Fibroblast of lung (primary cell): ENCODE data around the gene PAQR5. TPM values are rescaled to one million over a fixed set of nuclear protein-coding genes. Genes with fewer than 3 reads are reported as not detected.

Source experiments
- DNase-seq, 2 donors: peaks; one replicate each; pipeline versions ENCODE4 v3.0.0 to v3.0.0-alpha.2; 2010; ENCODE audit warnings: low read depth in 2 of 2
- H2AFZ ChIP-seq: 2 replicates; pipeline ENCODE4 v1.5.1; 2012; ENCODE audit warnings: low read length, control low read depth, inconsistent platforms
- H3K27ac ChIP-seq: 2 replicates; pipeline ENCODE4 v1.5.1; 2011; ENCODE audit warnings: low read length, control low read depth; ENCODE audit not compliant: insufficient read depth
- H3K27me3 ChIP-seq: 2 replicates; pipeline ENCODE4 v1.5.1; 2011; ENCODE audit warnings: mild to moderate bottlenecking, low read length; ENCODE audit not compliant: control insufficient read depth, insufficient read depth
- H3K36me3 ChIP-seq: 2 replicates; pipeline ENCODE4 v1.5.1; 2011; ENCODE audit warnings: low read length; ENCODE audit not compliant: control insufficient read depth, insufficient read depth
- H3K4me1 ChIP-seq: 2 replicates; pipeline ENCODE4 v1.5.1; 2011; ENCODE audit warnings: low read length; ENCODE audit not compliant: control insufficient read depth, insufficient read depth; ENCODE audit errors: extremely low read depth
- H3K4me2 ChIP-seq: 2 replicates; pipeline ENCODE4 v1.5.1; 2011; ENCODE audit warnings: low read length, control low read depth; ENCODE audit not compliant: insufficient read depth; ENCODE audit errors: extremely low read depth
- H3K4me3 ChIP-seq, 4 experiments: fragments of 200-600 bp in 1 of 4; sonication (generic) in 1 of 4; replicated peaks in 1 of 4; 2 replicates each; pipeline ENCODE4 v1.5.1; 2011 to 2016; ENCODE audit warnings: low read length in 4 of 4, low read depth in 3 of 4, mild to moderate bottlenecking in 3 of 4, control low read depth in 2 of 4, inconsistent platforms in 1 of 4, mixed read lengths in 1 of 4; ENCODE audit not compliant: insufficient read depth in 1 of 4; ENCODE audit errors: control extremely low read depth in 1 of 4
- H3K79me2 ChIP-seq: 2 replicates; pipeline ENCODE4 v1.5.1; 2012; ENCODE audit warnings: mild to moderate bottlenecking, low read length, inconsistent platforms; ENCODE audit not compliant: control insufficient read depth, insufficient read depth
- H3K9ac ChIP-seq: 2 replicates; pipeline ENCODE4 v1.5.1; 2011; ENCODE audit warnings: mild to moderate bottlenecking, low read length, control low read depth; ENCODE audit not compliant: insufficient read depth
- H3K9me3 ChIP-seq: 2 replicates; pipeline ENCODE4 v1.5.1; 2012; ENCODE audit warnings: low read depth, low read length; ENCODE audit not compliant: control insufficient read depth, insufficient read depth
- H4K20me1 ChIP-seq: 2 replicates; pipeline ENCODE4 v1.5.1; 2011; ENCODE audit warnings: low read length; ENCODE audit not compliant: control insufficient read depth, insufficient read depth; ENCODE audit errors: extremely low read depth
- CTCF ChIP-seq, 2 donors: IDR thresholded peaks in 1 of 2; conservative IDR thresholded peaks in 1 of 2; 1 replicate in 1 of 2; 2 replicates in 1 of 2; pipeline ENCODE4 v1.5.1; 2011 to 2012; ENCODE audit warnings: low read length in 2 of 2, control low read depth in 1 of 2, inconsistent platforms in 1 of 2, low read depth in 1 of 2, mild to moderate bottlenecking in 1 of 2
- EZH2 ChIP-seq: IDR thresholded peaks from 2 replicates; pipeline ENCODE4 v1.5.1; 2012; ENCODE audit warnings: low read length, control low read depth, mild to moderate bottlenecking; ENCODE audit errors: missing control alignments
- polyA plus RNA-seq, 2 donors: library from polyadenylated mRNA; depleted of rRNA in 1 of 2; stranded (reverse) in 1 of 2; unstranded in 1 of 2; fragments of >200 nt; gene quantifications; 2 replicates each; pipeline ENCODE4 v1.2.1, GENCODE V29; 2011 to 2012; ENCODE audit warnings: missing spikeins in 1 of 2
- total RNA-seq: library from RNA; depleted of rRNA; stranded (reverse); fragments of >200 nt; gene quantifications from 2 replicates; pipeline ENCODE4 v1.2.1, GENCODE V29; 2014

The PAQR5 gene
- total and polyA plus RNA-seq, 2 donors (not counting 1 experiment from before 2014, with no cell fraction given): 6.0 to 16.2 TPM

DNA sequence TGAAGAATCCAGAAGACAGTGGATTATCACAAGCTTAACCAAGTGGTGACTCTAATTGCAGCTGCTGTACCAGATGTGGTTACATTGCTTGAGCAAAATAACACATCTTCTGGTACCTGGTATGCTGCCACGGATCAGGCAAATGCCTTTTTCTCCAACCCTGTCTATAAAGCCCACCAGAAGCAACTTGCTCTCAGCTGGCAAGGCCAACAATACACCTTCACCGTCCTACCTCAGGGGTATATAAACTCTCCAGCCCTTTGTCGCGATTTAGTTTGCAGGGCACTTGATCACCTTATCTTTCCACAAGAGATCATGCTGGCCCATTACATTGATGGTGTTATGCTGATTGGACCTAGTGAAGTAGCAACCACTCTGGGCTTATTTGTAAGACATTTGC, 52.6 kb downstream of the PAQR5 start:
- H4K20me1 ChIP-seq: no peaks in the 10 kb centered on the region
- H3K9me3 ChIP-seq: no peaks in the 10 kb centered on the region
- H3K4me1 ChIP-seq: no peaks in the 10 kb centered on the region
- TF ChIP-seq CTCF (conservative IDR thresholded peaks at IDR 0.05 in 1 of 2, IDR thresholded peaks at IDR 0.05 in 1 of 2; ENCODE audit: low read depth in 1 of 2, low read length in 2 of 2): no peak
- no peaks in the 10 kb centered on the region for H3K36me3 ChIP-seq
- H2AFZ ChIP-seq: no peak overlapping the region
- no peak overlapping the region for H3K4me3 ChIP-seq
- no peak overlapping the region for H3K9ac ChIP-seq
- no peak overlapping the region for H3K4me2 ChIP-seq
- no peak overlapping the region for H3K27ac ChIP-seq
- DNase-seq: no peak
- H3K27me3 ChIP-seq: no peaks in the 10 kb centered on the region
- H3K79me2 ChIP-seq: no peaks in the 10 kb centered on the region

DNA sequence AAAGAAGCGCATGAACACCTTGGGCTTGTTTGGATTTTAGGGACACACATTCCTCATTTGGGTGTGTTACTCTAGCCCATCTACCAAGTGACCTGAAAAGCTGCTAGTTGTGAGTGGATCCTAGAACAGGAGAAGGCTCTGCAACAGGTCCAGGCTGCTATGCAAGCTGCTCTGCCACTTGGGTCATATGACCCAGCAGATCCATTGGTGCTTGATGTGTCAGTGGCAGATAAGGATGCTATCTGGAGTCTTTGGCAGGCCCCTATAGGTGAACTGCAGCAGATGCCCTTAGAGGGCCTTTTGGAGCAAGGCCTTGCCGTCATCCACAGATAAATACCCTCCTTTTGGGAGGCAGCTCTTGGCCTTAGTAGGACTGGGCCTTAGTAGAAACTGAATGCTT, 53.2 kb downstream of the PAQR5 start:
- no peaks in the 10 kb centered on the region for H3K27me3 ChIP-seq
- no peak overlapping the region for H2AFZ ChIP-seq
- no peak for TF ChIP-seq CTCF (conservative IDR thresholded peaks at IDR 0.05 in 1 of 2, IDR thresholded peaks at IDR 0.05 in 1 of 2; ENCODE audit: low read depth in 1 of 2, low read length in 2 of 2)
- H4K20me1 ChIP-seq: no peaks in the 10 kb centered on the region
- no peaks in the 10 kb centered on the region for H3K4me1 ChIP-seq
- no peak overlapping the region for H3K27ac ChIP-seq
- no peak overlapping the region for H3K9ac ChIP-seq
- H3K9me3 ChIP-seq: no peaks in the 10 kb centered on the region
- no peaks in the 10 kb centered on the region for H3K36me3 ChIP-seq
- H3K79me2 ChIP-seq: no peaks in the 10 kb centered on the region
- no peak overlapping the region for H3K4me2 ChIP-seq
- no peak overlapping the region for H3K4me3 ChIP-seq
- no peak for DNase-seq

GRCh38 chr15:69357773-69358771, 59.4 kb downstream of the PAQR5 start:
- DNase-seq: peak; percentile 61 to 67
- no peaks in the 10 kb centered on the region for H3K9me3 ChIP-seq
- no peaks in the 10 kb centered on the region for H3K79me2 ChIP-seq
- TF ChIP-seq CTCF (conservative IDR thresholded peaks at IDR 0.05 in 1 of 2, IDR thresholded peaks at IDR 0.05 in 1 of 2; ENCODE audit: low read depth in 1 of 2, low read length in 2 of 2) (no peak), EZH2 (no peak)
- H3K9ac ChIP-seq: no peak overlapping the region
- no peaks in the 10 kb centered on the region for H3K27me3 ChIP-seq
- H2AFZ ChIP-seq: no peak overlapping the region
- H3K4me2 ChIP-seq: no peak overlapping the region
- no peak overlapping the region for H3K4me3 ChIP-seq
- no peaks in the 10 kb centered on the region for H4K20me1 ChIP-seq
- H3K36me3 ChIP-seq: no peaks in the 10 kb centered on the region
- H3K27ac ChIP-seq: no peak overlapping the region
- H3K4me1 ChIP-seq: peaks cover 3% of the 10 kb centered on the region
